Activated CD8-positive, alpha-beta T cell treated with anti-CD3 and anti-CD28 coated beads for 36 hours (primary cell): ENCODE measurements around the gene MAPK8IP1. TPM values are rescaled to one million over a fixed set of nuclear protein-coding genes. Genes with fewer than 3 reads are reported as not detected.

Source experiments
- ATAC-seq: fragments of 200-7000 bp; cut with Tn5 transposase; one replicate; pipeline ENCODE4 v1.10.0; 2021; ENCODE audit warnings: mild to moderate bottlenecking, moderate library complexity
- CTCF ChIA-PET: fragments of 350-600 bp; sonication (Branson Sonifier 250); formaldehyde crosslinking; loops from one replicate; lab custom pipeline; 2021; ENCODE audit warnings: antibody characterized with exemption; lab: Charles Lee
- POLR2A ChIA-PET: fragments of 350-600 bp; sonication (Branson Sonifier 250); formaldehyde crosslinking; loops from one replicate; lab custom pipeline; 2021; ENCODE audit warnings: antibody characterized with exemption; lab: Charles Lee
- DNase-seq: peaks from one replicate; pipeline ENCODE4 v3.0.0-alpha.2; 2020
- H3K27ac Mint-ChIP-seq: one replicate; pipeline ENCODE4 v1.8.0; 2021; ENCODE audit warnings: mild to moderate bottlenecking, mixed read lengths
- H3K27me3 Mint-ChIP-seq: one replicate; pipeline ENCODE4 v1.8.0; 2021; ENCODE audit warnings: mixed read lengths
- H3K36me3 Mint-ChIP-seq: one replicate; pipeline ENCODE4 v1.8.0; 2021; ENCODE audit warnings: low read depth, mixed read lengths
- H3K4me1 Mint-ChIP-seq: one replicate; pipeline ENCODE4 v1.8.0; 2021; ENCODE audit warnings: low read depth, mixed read lengths
- H3K4me3 Mint-ChIP-seq: one replicate; pipeline ENCODE4 v1.8.0; 2021; ENCODE audit warnings: mild to moderate bottlenecking, moderate library complexity, mixed read lengths
- H3K9me3 Mint-ChIP-seq: one replicate; pipeline ENCODE4 v1.8.0; 2021; ENCODE audit warnings: mixed read lengths
- intact Hi-C: fragments of 100-400 bp; cut with micrococcal nuclease; formaldehyde crosslinking; loops from one replicate; pipeline ENCODE4 v1.10.0; 2022
- total RNA-seq, 2 experiments: library from RNA; stranded (reverse); gene quantifications; one replicate each; pipeline ENCODE4 v1.2.3, GENCODE V29; 2021
- TF ChIP-seq, protein P1 (sequence below): fragments of 200-600 bp; IDR thresholded peaks from one replicate; pipeline ENCODE4 v1.8.0; 2022; ENCODE audit warnings: antibody characterized with exemption, mild to moderate bottlenecking

The MAPK8IP1 gene
- total RNA-seq, 2 experiments from 2014 or later: 1.4 to 1.8 TPM

DNA sequence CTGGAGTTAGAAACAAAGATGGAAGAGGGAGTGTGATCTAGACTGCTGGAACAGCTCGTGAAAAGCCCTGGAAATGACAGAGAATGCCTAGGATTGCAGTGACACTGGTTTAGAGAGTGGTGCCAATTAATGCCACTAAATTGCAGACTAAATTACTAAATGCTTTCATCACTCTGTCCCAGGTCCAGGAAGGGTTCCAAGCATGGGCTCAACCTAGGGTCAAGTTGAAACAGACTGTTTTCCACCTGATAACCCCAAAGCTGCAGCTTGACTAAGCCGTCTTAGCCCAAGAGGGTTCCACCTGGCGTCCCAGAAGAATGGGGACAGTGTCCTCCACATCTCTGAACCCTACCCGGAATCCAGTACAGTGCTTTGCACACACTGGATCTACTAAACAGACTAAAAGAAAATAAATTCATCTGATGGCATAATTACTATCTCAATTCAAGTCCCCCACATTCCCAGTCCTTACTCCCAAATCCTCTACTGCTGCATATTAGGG lies 39.2 kb upstream of the MAPK8IP1 start:
- Mint-ChIP-seq H3K27ac (no peak overlapping the region), H3K36me3 (no peaks in the 10 kb centered on the region), H3K27me3 (no peaks in the 10 kb centered on the region), H3K4me3 (peak overlapping the region; percentile 79), H3K4me1 (peaks cover 41% of the 10 kb centered on the region), H3K9me3 (no peaks in the 10 kb centered on the region)
- ChIA-PET POLR2A (interaction anchor here (0.9 to 2.1 kb wide), 3 partner anchors 11 to 41 kb away, joined by 3 to 7 read pairs (median 5); partner anchors contain the start of gene SLC35C1), CTCF (interaction anchor here (0.8 to 6.1 kb wide), 6 partner anchors 12 to 160 kb away, joined by 3 to 31 read pairs (median 4); partner anchors contain the start of gene SLC35C1)
- intact Hi-C loops: loop anchor here (2.0 kb wide), 1 partner anchor 73 kb away; no protein-coding TSS in a partner anchor
- DNase-seq (no peak), ATAC-seq (no peak)
- TF ChIP-seq, protein P1, sequence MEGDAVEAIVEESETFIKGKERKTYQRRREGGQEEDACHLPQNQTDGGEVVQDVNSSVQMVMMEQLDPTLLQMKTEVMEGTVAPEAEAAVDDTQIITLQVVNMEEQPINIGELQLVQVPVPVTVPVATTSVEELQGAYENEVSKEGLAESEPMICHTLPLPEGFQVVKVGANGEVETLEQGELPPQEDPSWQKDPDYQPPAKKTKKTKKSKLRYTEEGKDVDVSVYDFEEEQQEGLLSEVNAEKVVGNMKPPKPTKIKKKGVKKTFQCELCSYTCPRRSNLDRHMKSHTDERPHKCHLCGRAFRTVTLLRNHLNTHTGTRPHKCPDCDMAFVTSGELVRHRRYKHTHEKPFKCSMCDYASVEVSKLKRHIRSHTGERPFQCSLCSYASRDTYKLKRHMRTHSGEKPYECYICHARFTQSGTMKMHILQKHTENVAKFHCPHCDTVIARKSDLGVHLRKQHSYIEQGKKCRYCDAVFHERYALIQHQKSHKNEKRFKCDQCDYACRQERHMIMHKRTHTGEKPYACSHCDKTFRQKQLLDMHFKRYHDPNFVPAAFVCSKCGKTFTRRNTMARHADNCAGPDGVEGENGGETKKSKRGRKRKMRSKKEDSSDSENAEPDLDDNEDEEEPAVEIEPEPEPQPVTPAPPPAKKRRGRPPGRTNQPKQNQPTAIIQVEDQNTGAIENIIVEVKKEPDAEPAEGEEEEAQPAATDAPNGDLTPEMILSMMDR: no peak

DNA sequence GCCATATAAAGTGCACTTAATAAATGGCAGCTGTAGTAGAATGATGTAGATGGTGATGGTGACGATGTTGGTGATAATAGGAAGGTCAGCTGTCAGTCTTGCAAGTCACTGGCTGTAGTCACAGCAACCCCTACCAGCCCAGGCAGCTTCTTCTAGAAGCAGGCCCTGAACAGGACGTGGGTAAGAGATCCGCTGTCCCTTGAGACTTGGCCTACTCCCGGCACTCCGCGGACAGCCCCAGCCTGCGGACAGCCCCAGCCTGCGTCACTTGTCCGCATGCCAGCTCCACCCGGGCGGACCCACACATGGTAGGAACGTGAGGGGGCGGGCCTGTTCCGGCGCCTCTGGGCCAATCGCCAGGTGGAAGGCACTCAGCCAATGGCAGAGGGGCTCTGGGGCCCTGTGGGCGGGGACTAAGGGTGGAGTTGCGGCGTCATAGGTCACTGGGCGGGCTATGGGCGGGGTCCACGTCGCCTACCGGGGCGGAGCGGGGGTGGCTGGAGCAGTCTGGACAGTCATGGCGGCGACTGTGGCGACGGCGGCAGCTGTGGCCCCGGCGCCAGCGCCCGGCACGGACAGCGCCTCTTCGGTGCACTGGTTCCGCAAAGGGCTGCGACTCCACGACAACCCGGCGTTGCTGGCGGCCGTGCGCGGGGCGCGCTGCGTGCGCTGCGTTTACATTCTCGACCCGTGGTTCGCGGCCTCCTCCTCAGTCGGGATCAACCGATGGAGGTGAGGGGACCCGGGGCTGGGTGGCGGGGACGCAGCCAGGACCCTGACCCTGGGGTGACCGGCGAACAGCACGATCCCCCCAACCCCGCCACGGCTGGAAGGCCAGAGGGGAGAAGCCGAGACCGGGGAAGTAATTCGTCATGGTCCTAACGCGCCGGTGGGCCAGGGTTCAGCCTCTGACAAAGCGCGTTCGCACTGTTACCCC lies 38.2 kb upstream of the MAPK8IP1 start, which contains the start of gene CRY2:
TSS of gene CRY2 (plus strand) at position 502 of the 937 bp plus-strand sequence. CDS start at position 518, 16 bp downstream.
- Mint-ChIP-seq H3K9me3 (no peaks in the 10 kb centered on the region), H3K27me3 (no peaks in the 10 kb centered on the region), H3K4me1 (peaks cover 48% of the 10 kb centered on the region), H3K4me3 (peak within 1 kb of the TSS; percentile 79), H3K27ac (peak within 1 kb of the TSS; percentile 85), H3K36me3 (no peaks in the 10 kb centered on the region)
- intact Hi-C loops: loop anchor here (2.0 kb wide), 1 partner anchor 72 kb away; no protein-coding TSS in a partner anchor
- peak; percentile 92 for ATAC-seq
- DNase-seq: peak; percentile 99
- CTCF ChIA-PET: interaction anchor here (0.8 to 6.1 kb wide), 4 partner anchors 25 to 117 kb away, joined by 3 to 31 read pairs (median 5); partner anchors contain the start of gene SLC35C1
- POLR2A ChIA-PET: interaction anchor here (0.8 to 2.1 kb wide), 5 partner anchors 10 to 368 kb away, joined by 3 to 7 read pairs (median 4); partner anchors contain the start of gene SLC35C1
- TF ChIP-seq, protein P1: no peak

DNA sequence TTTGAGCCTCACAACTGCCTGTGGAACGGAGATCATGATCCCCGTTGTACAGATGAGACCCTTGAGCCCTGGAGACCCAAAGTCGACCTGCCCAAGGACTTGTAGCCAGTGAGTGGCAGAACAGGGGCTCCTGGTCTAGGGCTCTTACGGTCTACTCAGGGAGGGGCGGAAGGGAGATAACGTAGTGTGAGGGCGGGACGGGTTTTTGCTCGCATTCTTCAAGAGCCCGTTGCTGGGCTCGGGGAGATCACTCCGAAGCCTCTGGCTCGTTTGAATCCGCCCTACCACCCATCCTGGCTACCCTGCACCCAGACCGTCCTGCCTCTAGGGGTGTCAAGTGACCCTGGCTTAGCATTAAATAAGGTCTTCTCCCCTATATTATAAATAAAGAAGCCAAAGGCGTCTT lies 37.5 kb upstream of the MAPK8IP1 start:
- CTCF ChIA-PET: interaction anchor here (6.1 kb wide), 1 partner anchor 77 kb away, joined by 31 read pairs; no protein-coding TSS in a partner anchor
- peak; percentile 72 for DNase-seq
- H3K27ac Mint-ChIP-seq: peak overlapping the region; percentile 74
- peak; percentile 31 for ATAC-seq
- no peaks in the 10 kb centered on the region for H3K36me3 Mint-ChIP-seq
- TF ChIP-seq, protein P1: no peak
- H3K9me3 Mint-ChIP-seq: no peaks in the 10 kb centered on the region
- intact Hi-C loops: loop anchor here (2.0 kb wide), 1 partner anchor 71 kb away; no protein-coding TSS in a partner anchor
- H3K27me3 Mint-ChIP-seq: no peaks in the 10 kb centered on the region
- H3K4me3 Mint-ChIP-seq: peak overlapping the region; percentile 79
- POLR2A ChIA-PET: interaction anchor here (0.6 kb wide), 1 partner anchor 1552 kb away, joined by 3 read pairs; no protein-coding TSS in a partner anchor
- H3K4me1 Mint-ChIP-seq: peaks cover 53% of the 10 kb centered on the region

DNA sequence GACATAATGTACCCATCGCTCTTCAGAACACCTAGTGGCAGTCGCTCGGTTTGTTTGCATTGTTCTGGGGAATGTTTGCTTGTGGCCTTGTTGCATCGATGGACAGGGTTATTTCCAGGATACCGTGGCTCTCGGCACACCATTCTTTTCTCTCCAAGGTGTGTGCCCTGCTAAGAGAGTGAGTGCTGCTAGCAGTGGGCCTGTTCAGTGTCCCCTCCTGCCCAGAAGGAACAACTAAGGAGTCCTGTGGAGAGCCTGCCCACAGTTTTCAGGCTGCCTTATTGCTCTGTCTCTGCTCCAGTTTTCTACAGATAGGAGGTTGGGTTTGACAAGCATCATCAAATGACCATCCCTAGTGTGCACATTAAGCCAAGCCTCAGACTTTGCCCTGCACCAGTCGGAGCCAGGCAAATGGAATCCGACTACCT lies 36.8 kb upstream of the MAPK8IP1 start:
- no peaks in the 10 kb centered on the region for H3K9me3 Mint-ChIP-seq
- no peak overlapping the region for H3K27ac Mint-ChIP-seq
- no peaks in the 10 kb centered on the region for H3K27me3 Mint-ChIP-seq
- ATAC-seq (no peak), DNase-seq (no peak)
- TF ChIP-seq, protein P1: no peak
- no peaks in the 10 kb centered on the region for H3K36me3 Mint-ChIP-seq
- intact Hi-C loops: no loop called here
- H3K4me3 Mint-ChIP-seq: peak overlapping the region; percentile 79
- ChIA-PET POLR2A (interaction anchor here (0.6 kb wide), 1 partner anchor 1551 kb away, joined by 3 read pairs; no protein-coding TSS in a partner anchor), CTCF (no interaction called here)
- H3K4me1 Mint-ChIP-seq: peaks cover 49% of the 10 kb centered on the region
